Mucosa of rectum (tissue), 2 donors: ENCODE measurements around the gene SDCCAG8.

Experiments used
- H3K27ac ChIP-seq, 2 donors: one replicate each; pipeline ENCODE4 v1.7.0; 2013; ENCODE audit warnings: inconsistent platforms in 2 of 2, low read depth in 2 of 2, low read length in 2 of 2
- H3K27me3 ChIP-seq, 2 donors: one replicate each; pipeline ENCODE4 v1.7.0; 2013; ENCODE audit warnings: low read length in 2 of 2; ENCODE audit not compliant: control insufficient read depth in 2 of 2, insufficient read depth in 2 of 2
- H3K36me3 ChIP-seq, 2 donors: one replicate each; pipeline ENCODE4 v1.7.0; 2013; ENCODE audit warnings: low read length in 2 of 2; ENCODE audit not compliant: control insufficient read depth in 2 of 2, insufficient read depth in 2 of 2
- H3K4me1 ChIP-seq, 2 donors: one replicate each; pipeline ENCODE4 v1.7.0; 2013; ENCODE audit warnings: low read length in 2 of 2, mild to moderate bottlenecking in 1 of 2; ENCODE audit not compliant: control insufficient read depth in 2 of 2, insufficient read depth in 2 of 2
- H3K4me3 ChIP-seq, 2 donors: one replicate each; pipeline ENCODE4 v1.7.0; 2013; ENCODE audit warnings: low read length in 2 of 2
- H3K9ac ChIP-seq, 2 donors: one replicate each; pipeline ENCODE4 v1.7.0; 2013; ENCODE audit warnings: low read length in 2 of 2, low read depth in 1 of 2, mild to moderate bottlenecking in 1 of 2
- H3K9me3 ChIP-seq, 2 donors: one replicate each; pipeline ENCODE4 v1.7.0; 2013; ENCODE audit warnings: low read length in 2 of 2; ENCODE audit not compliant: control insufficient read depth in 2 of 2
- donor health status: healthy.
- donor health status: Normal muscosa, but diverticular disease.

The SDCCAG8 gene

DNA sequence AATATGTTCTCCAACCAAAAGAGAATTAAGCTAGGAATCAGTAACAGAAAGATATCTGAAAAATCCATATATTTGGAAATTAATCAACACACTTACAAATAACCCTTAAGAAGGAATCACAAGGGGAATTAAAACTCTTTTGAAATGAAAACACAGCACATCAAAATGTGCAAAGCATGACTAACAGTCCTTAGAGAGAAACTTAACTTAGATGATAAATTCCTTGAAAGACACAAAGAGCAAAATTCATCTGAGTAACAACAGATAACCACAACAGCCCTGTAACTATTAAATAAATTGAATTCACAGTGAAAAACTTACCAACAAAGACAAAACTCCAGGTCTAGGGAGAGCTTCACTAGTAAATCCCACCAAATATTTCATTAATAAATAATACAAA is 283.8 kb downstream of the SDCCAG8 start:
- no peak overlapping the region for H3K9ac ChIP-seq
- H3K36me3 ChIP-seq = no peaks in the 10 kb centered on the region
- no peak overlapping the region for H3K27ac ChIP-seq
- H3K4me3 ChIP-seq = no peak overlapping the region
- no peaks in the 10 kb centered on the region for H3K27me3 ChIP-seq
- H3K4me1 ChIP-seq = no peaks in the 10 kb centered on the region
- no peaks in the 10 kb centered on the region for H3K9me3 ChIP-seq

- H3K4me1 ChIP-seq = no peaks in the 10 kb centered on the region
- H3K9ac ChIP-seq = no peak overlapping the region
- H3K27me3 ChIP-seq = no peaks in the 10 kb centered on the region
- no peak overlapping the region for H3K27ac ChIP-seq
- H3K4me3 ChIP-seq = no peak overlapping the region
- no peaks in the 10 kb centered on the region for H3K36me3 ChIP-seq
- H3K9me3 ChIP-seq = no peaks in the 10 kb centered on the region
Observed at GRCh38 chr1:243542739-243543415, 287.0 kb downstream of the SDCCAG8 start.

- Histone ChIP-seq H3K9ac (no peak overlapping the region), H3K36me3 (no peaks in the 10 kb centered on the region), H3K4me3 (no peak overlapping the region), H3K27me3 (no peaks in the 10 kb centered on the region), H3K9me3 (no peaks in the 10 kb centered on the region), H3K4me1 (no peaks in the 10 kb centered on the region), H3K27ac (no peak overlapping the region)
Observed at GRCh38 chr1:243543501-243543900, 287.7 kb downstream of the SDCCAG8 start.

DNA sequence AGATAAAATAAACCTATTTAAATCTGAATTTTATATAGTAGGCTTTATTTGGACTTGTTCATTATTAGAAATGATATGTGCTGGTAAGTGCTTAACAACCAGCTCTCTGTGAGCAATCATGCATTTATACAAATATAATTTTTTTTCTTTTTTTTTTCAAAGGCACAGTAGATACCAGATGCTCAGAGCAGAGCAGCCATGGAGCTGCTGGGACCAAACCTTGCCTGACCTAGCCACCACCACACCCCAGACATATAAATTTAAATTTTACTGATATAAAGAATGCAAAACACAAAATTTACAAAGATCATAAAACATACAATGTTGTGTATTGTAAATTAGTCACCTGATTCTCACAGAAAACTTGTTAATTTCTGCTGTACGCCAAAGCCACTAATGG is 290.6 kb downstream of the SDCCAG8 start:
- no peak overlapping the region for H3K9ac ChIP-seq
- H3K9me3 ChIP-seq = no peaks in the 10 kb centered on the region
- no peak overlapping the region for H3K27ac ChIP-seq
- no peak overlapping the region for H3K4me3 ChIP-seq
- H3K27me3 ChIP-seq = no peaks in the 10 kb centered on the region
- no peaks in the 10 kb centered on the region for H3K4me1 ChIP-seq
- no peaks in the 10 kb centered on the region for H3K36me3 ChIP-seq

DNA sequence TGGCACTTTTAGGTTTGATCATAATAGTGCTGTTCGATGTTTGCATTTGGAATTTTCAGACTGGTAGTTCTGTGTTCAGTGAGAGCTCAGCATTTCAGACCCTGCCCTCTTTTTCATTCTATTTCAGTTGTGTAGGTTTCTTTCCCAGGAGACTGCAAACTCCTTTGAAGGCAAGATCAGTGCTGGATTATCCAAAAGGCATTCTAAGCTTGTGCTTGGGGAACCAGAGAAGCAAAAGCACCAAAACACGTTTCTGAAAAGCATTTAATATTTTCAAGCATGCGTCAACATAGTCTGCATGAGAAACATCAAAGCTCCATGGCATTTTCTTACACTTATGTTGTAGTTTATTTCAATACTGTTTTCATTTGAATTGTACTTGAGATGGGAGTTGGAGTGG is 292.1 kb downstream of the SDCCAG8 start:
- H3K9me3 ChIP-seq = no peaks in the 10 kb centered on the region
- no peak overlapping the region for H3K9ac ChIP-seq

GRCh38 chr1:243548516-243548915 is 292.7 kb downstream of the SDCCAG8 start:
- H3K27ac ChIP-seq = no peak overlapping the region
- no peaks in the 10 kb centered on the region for H3K36me3 ChIP-seq
- no peak overlapping the region for H3K4me3 ChIP-seq
- no peak overlapping the region for H3K9ac ChIP-seq
- H3K4me1 ChIP-seq = no peaks in the 10 kb centered on the region
- no peaks in the 10 kb centered on the region for H3K27me3 ChIP-seq
- no peaks in the 10 kb centered on the region for H3K9me3 ChIP-seq

More for the DNA sequence above, 292.1 kb downstream of the SDCCAG8 start:
- Histone ChIP-seq H3K4me1 (no peaks in the 10 kb centered on the region), H3K36me3 (no peaks in the 10 kb centered on the region), H3K4me3 (no peak overlapping the region), H3K27me3 (no peaks in the 10 kb centered on the region), H3K27ac (no peak overlapping the region)

DNA sequence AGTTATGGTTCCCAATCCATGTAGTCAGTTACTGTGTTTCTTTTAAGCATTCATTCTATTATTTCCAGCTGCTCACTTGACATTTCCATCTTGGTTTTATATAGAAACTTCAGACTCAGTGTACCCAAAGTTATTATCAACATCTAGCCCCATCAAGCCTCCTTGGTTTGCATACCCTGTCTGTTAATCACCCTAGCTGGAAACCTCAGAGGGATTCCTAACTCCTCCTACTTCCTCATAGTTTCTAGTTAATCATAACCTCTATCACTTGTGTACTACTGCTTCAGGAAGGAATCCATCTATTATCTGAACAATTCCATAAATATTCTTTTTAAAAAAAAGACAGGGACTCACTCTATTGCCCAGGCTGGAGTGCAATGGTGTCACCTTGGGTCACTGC is 293.3 kb downstream of the SDCCAG8 start:
- Histone ChIP-seq H3K36me3 (no peaks in the 10 kb centered on the region), H3K27ac (no peak overlapping the region), H3K9me3 (no peaks in the 10 kb centered on the region)

More for the DNA sequence above, 293.3 kb downstream of the SDCCAG8 start:
- H3K27me3 ChIP-seq = no peaks in the 10 kb centered on the region
- no peak overlapping the region for H3K9ac ChIP-seq
- H3K4me1 ChIP-seq = no peaks in the 10 kb centered on the region
- H3K4me3 ChIP-seq = no peak overlapping the region
